BLaER1 (cell line): ENCODE measurements around the gene KERA.

ENCODE experiments used
- H3K27ac ChIP-seq: shearing (Covaris generic); formaldehyde crosslinking; 2 replicates; pipeline ENCODE4 v1.8.1; 2022
- H3K27me3 ChIP-seq: shearing (Covaris generic); formaldehyde crosslinking; 2 replicates; pipeline ENCODE4 v1.8.1; 2022
- H3K36me3 ChIP-seq: shearing (Covaris generic); formaldehyde crosslinking; 2 replicates; pipeline ENCODE4 v1.8.1; 2022
- H3K4me1 ChIP-seq: shearing (Covaris generic); formaldehyde crosslinking; 2 replicates; pipeline ENCODE4 v1.8.1; 2022
- H3K4me2 ChIP-seq: shearing (Covaris generic); formaldehyde crosslinking; 2 replicates; pipeline ENCODE4 v1.8.1; 2022
- H3K4me3 ChIP-seq: shearing (Covaris generic); formaldehyde crosslinking; 2 replicates; pipeline ENCODE4 v1.8.1; 2022
- H3K9ac ChIP-seq: shearing (Covaris generic); formaldehyde crosslinking; 2 replicates; pipeline ENCODE4 v1.8.1; 2022
- H3K9me3 ChIP-seq: shearing (Covaris generic); formaldehyde crosslinking; 2 replicates; pipeline ENCODE4 v1.8.1; 2022
- H4K20me1 ChIP-seq: shearing (Covaris generic); formaldehyde crosslinking; 2 replicates; pipeline ENCODE4 v1.8.1; 2022
- Cebpa-rat ChIP-seq: shearing (Covaris generic); IDR thresholded peaks from 2 replicates; pipeline ENCODE4 v1.8.1; 2022

KERA gene, protein sequence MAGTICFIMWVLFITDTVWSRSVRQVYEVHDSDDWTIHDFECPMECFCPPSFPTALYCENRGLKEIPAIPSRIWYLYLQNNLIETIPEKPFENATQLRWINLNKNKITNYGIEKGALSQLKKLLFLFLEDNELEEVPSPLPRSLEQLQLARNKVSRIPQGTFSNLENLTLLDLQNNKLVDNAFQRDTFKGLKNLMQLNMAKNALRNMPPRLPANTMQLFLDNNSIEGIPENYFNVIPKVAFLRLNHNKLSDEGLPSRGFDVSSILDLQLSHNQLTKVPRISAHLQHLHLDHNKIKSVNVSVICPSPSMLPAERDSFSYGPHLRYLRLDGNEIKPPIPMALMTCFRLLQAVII

GRCh38 chr12:91057368-91058165 lies at the start of gene KERA:
Gene KERA, minus strand, starts transcription at chr12:91058024. Its CDS starts 1,743 bp downstream, at chr12:91056281.
- H3K27ac ChIP-seq = no peak within 1 kb of the TSS
- H3K4me1 ChIP-seq = no peaks in the 10 kb centered on the region
- H3K9me3 ChIP-seq = no peaks in the 10 kb centered on the region
- TF ChIP-seq Cebpa-rat = no peak
- no peaks in the 10 kb centered on the region for H4K20me1 ChIP-seq
- no peak within 1 kb of the TSS for H3K4me2 ChIP-seq
- H3K4me3 ChIP-seq = no peak within 1 kb of the TSS
- H3K9ac ChIP-seq = no peak within 1 kb of the TSS
- H3K36me3 ChIP-seq = no peaks in the 10 kb centered on the region
- no peaks in the 10 kb centered on the region for H3K27me3 ChIP-seq

DNA sequence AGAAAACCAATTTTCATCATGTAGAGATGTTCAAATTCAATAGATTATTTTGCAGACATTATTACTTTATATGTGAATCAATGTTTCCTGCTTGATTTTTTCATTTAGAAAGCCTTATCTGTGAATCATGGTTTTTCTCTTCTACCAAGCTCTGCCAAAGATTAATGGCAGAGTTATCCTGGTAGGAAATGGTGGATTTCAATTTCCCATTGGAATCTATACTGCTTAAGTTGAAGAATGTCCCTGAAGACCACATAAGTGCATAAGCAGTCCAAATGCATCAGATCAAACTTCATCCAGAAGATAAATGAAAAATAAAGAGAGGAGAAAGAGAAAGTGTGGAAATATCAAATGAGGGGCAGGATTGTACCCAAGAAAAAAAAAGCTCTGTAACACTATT lies 48.5 kb upstream of the KERA start:
- H3K9ac ChIP-seq = no peak overlapping the region
- H3K4me3 ChIP-seq = no peak overlapping the region

GRCh38 chr12:91105807-91106206 lies 48.0 kb upstream of the KERA start:
- H3K4me3 ChIP-seq = no peak overlapping the region
- no peak overlapping the region for H3K4me2 ChIP-seq
- no peak for TF ChIP-seq Cebpa-rat
- H3K9ac ChIP-seq = no peak overlapping the region
- no peaks in the 10 kb centered on the region for H3K27me3 ChIP-seq
- no peaks in the 10 kb centered on the region for H3K4me1 ChIP-seq
- H3K36me3 ChIP-seq = no peaks in the 10 kb centered on the region
- no peaks in the 10 kb centered on the region for H3K9me3 ChIP-seq
- no peak overlapping the region for H3K27ac ChIP-seq
- no peaks in the 10 kb centered on the region for H4K20me1 ChIP-seq

More for the DNA sequence above, 48.5 kb upstream of the KERA start:
- no peak for TF ChIP-seq Cebpa-rat
- Histone ChIP-seq H3K9me3 (no peaks in the 10 kb centered on the region), H3K4me1 (no peaks in the 10 kb centered on the region), H3K27me3 (no peaks in the 10 kb centered on the region), H4K20me1 (no peaks in the 10 kb centered on the region), H3K27ac (no peak overlapping the region), H3K4me2 (no peak overlapping the region), H3K36me3 (no peaks in the 10 kb centered on the region)

GRCh38 chr12:91104812-91105466 lies 47.1 kb upstream of the KERA start:
- Histone ChIP-seq H4K20me1 (no peaks in the 10 kb centered on the region), H3K4me1 (no peaks in the 10 kb centered on the region), H3K4me2 (no peak overlapping the region), H3K27me3 (no peaks in the 10 kb centered on the region), H3K9ac (no peak overlapping the region), H3K27ac (no peak overlapping the region), H3K36me3 (no peaks in the 10 kb centered on the region), H3K9me3 (no peaks in the 10 kb centered on the region), H3K4me3 (no peak overlapping the region)
- no peak for TF ChIP-seq Cebpa-rat

DNA sequence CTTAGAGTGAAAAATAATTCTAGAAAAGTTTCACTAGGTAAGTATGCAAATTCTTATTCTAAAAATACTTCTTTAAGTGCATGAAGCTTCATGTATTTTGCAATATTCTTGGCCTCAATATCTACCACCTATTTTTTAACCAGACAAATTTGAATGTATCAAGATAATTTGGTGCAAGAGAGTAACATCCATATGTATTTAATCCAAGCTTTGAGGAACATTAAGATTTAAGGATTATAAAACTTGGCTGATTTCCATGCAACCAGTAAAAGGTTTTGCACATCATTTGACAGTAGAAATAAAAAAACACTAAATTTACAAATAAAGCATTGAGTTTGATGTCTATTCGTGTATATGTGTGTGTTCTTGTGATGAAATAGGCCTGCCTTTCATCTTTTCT lies 45.8 kb upstream of the KERA start:
- no peak overlapping the region for H3K4me2 ChIP-seq
- H3K9me3 ChIP-seq = no peaks in the 10 kb centered on the region
- H3K27me3 ChIP-seq = no peaks in the 10 kb centered on the region
- no peaks in the 10 kb centered on the region for H3K36me3 ChIP-seq
- no peak overlapping the region for H3K4me3 ChIP-seq
- H3K27ac ChIP-seq = no peak overlapping the region
- no peak for TF ChIP-seq Cebpa-rat
- no peaks in the 10 kb centered on the region; the same call in 1 of the 2 replicates for H3K4me1 ChIP-seq
- no peak overlapping the region for H3K9ac ChIP-seq
- no peaks in the 10 kb centered on the region for H4K20me1 ChIP-seq

GRCh38 chr12:91103101-91103500 lies 45.3 kb upstream of the KERA start:
- no peak for TF ChIP-seq Cebpa-rat
- no peaks in the 10 kb centered on the region for H3K36me3 ChIP-seq
- H3K9ac ChIP-seq = no peak overlapping the region

DNA sequence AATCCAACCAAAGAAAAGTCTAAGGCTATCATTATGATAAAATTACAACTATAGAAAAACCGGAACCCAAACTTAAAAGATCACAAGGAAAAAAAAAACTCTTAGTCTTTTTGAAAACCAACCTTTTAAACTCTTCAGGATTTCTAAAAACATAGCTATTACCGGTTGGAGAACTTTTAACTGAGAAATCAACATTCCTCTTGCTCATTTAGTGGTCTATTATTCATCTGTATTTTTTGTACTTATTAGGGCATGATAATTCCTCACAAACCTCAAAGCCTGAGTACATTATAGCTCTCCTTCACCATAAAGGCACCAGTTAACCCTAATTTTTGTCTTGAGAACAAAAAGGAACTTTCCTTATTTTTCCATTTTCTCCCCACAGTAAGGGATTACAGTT lies 43.1 kb upstream of the KERA start:
- Histone ChIP-seq H3K27me3 (no peaks in the 10 kb centered on the region), H3K27ac (no peak overlapping the region), H4K20me1 (no peaks in the 10 kb centered on the region), H3K4me2 (no peak overlapping the region), H3K9ac (no peak overlapping the region), H3K4me1 (peaks cover 5% of the 10 kb centered on the region; the same call in 1 of the 2 replicates), H3K4me3 (no peak overlapping the region), H3K36me3 (no peaks in the 10 kb centered on the region), H3K9me3 (no peaks in the 10 kb centered on the region)
- TF ChIP-seq Cebpa-rat = no peak

More at GRCh38 chr12:91103101-91103500, 45.3 kb upstream of the KERA start:
- Histone ChIP-seq H3K27ac (no peak overlapping the region), H3K4me3 (no peak overlapping the region), H3K4me2 (no peak overlapping the region), H4K20me1 (no peaks in the 10 kb centered on the region), H3K9me3 (no peaks in the 10 kb centered on the region), H3K4me1 (peaks cover 5% of the 10 kb centered on the region; the same call in 1 of the 2 replicates), H3K27me3 (no peaks in the 10 kb centered on the region)

DNA sequence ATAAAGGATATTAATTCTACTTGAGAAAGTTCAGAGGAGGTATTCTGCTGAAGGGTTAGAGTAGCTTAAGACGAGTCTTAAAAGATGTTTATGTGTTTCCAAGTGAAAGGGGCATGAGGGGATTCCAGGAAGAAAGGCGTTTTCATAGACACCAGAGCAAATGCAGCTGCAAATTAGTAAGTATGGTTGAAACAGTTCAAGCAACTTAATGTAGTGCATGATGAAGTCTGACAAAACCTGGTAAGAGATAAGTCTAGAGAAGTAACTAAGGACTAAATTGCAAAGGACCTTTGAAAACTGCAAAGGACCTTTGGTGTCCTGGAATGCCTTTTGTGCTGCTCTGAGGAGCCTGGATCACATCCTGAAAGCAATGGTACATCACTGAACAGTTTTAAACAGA lies 42.0 kb upstream of the KERA start:
- Histone ChIP-seq H3K4me2 (no peak overlapping the region), H3K4me1 (peaks cover 5% of the 10 kb centered on the region; the same call in 1 of the 2 replicates), H3K27ac (no peak overlapping the region), H3K4me3 (no peak overlapping the region), H3K36me3 (no peaks in the 10 kb centered on the region), H3K9me3 (no peaks in the 10 kb centered on the region), H3K27me3 (no peaks in the 10 kb centered on the region), H4K20me1 (no peaks in the 10 kb centered on the region), H3K9ac (no peak overlapping the region)
- TF ChIP-seq Cebpa-rat = no peak

GRCh38 chr12:91099341-91099740 lies 41.5 kb upstream of the KERA start:
- no peak for TF ChIP-seq Cebpa-rat
- H3K4me3 ChIP-seq = no peak overlapping the region
- no peak overlapping the region for H3K9ac ChIP-seq
- H3K27me3 ChIP-seq = no peaks in the 10 kb centered on the region
- no peaks in the 10 kb centered on the region for H3K9me3 ChIP-seq
- no peak overlapping the region for H3K4me2 ChIP-seq
- H4K20me1 ChIP-seq = no peaks in the 10 kb centered on the region
- H3K27ac ChIP-seq = no peak overlapping the region
- H3K36me3 ChIP-seq = no peaks in the 10 kb centered on the region
- H3K4me1 ChIP-seq = peaks cover 5% of the 10 kb centered on the region; the same call in 1 of the 2 replicates
